Neural cell (in vitro differentiated cells): ENCODE data around the gene DSTN. TPM values are rescaled to one million over a fixed set of nuclear protein-coding genes. Genes with fewer than 3 reads are reported as not detected.

ENCODE experiments used
- H2AFZ ChIP-seq: fragments of 200-600, 300-800 bp; sonication (generic), shearing (Covaris generic); 2 replicates; pipeline ENCODE4 v1.6.0; 2014; ENCODE audit warnings: low read depth, mild to moderate bottlenecking, antibody characterized with exemption, low read length, moderate library complexity
- H3F3A ChIP-seq: fragments of 200-600 bp; shearing (Covaris generic); 2 replicates; pipeline ENCODE4 v1.6.1; 2016; ENCODE audit warnings: mild to moderate bottlenecking, moderate library complexity, mixed read lengths, antibody characterized with exemption, low read length; ENCODE audit not compliant: insufficient read depth, poor library complexity, severe bottlenecking
- H3K27ac ChIP-seq: fragments of 200-600, 300-800 bp; sonication (generic), shearing (Covaris generic); 2 replicates; pipeline ENCODE4 v1.5.1; 2014; ENCODE audit warnings: mild to moderate bottlenecking, low read length, moderate library complexity
- H3K27me3 ChIP-seq: fragments of 300-800, 200-600 bp; sonication (generic), shearing (Covaris generic); 2 replicates; pipeline ENCODE4 v1.6.0; 2014; ENCODE audit warnings: mild to moderate bottlenecking, low read depth, low read length, moderate library complexity; ENCODE audit not compliant: insufficient read depth
- H3K36me3 ChIP-seq: fragments of 300-800, 200-600 bp; sonication (generic), shearing (Covaris generic); 2 replicates; pipeline ENCODE4 v1.5.1; 2014; ENCODE audit warnings: mild to moderate bottlenecking, antibody characterized with exemption, low read length, moderate library complexity; ENCODE audit not compliant: insufficient read depth
- H3K4me2 ChIP-seq: fragments of 300-800, 200-600 bp; sonication (generic), shearing (Covaris generic); 2 replicates; pipeline ENCODE4 v1.6.0; 2014; ENCODE audit warnings: mild to moderate bottlenecking, low read length
- H3K4me3 ChIP-seq: fragments of 300-800, 200-600 bp; sonication (generic), shearing (Covaris generic); 2 replicates; pipeline ENCODE4 v1.5.1; 2014; ENCODE audit warnings: mild to moderate bottlenecking, low read length, moderate library complexity
- H3K79me2 ChIP-seq: fragments of 200-600 bp; shearing (Covaris generic); replicated peaks from 2 replicates; pipeline ENCODE4 v1.6.0; 2014; ENCODE audit warnings: mild to moderate bottlenecking, low read length, moderate library complexity; ENCODE audit not compliant: insufficient read depth
- H3K9ac ChIP-seq: fragments of 300-800, 200-600 bp; sonication (generic), shearing (Covaris generic); 2 replicates; pipeline ENCODE4 v1.6.1; 2016; ENCODE audit warnings: mild to moderate bottlenecking, low read length, mixed read lengths
- H3K9me2 ChIP-seq: fragments of 200-600 bp; shearing (Covaris generic); 2 replicates; pipeline ENCODE4 v1.6.1; 2016; ENCODE audit warnings: mild to moderate bottlenecking, low read length, mixed read lengths; ENCODE audit not compliant: insufficient read depth
- H3K9me3 ChIP-seq: fragments of 200-600, 300-800 bp; sonication (generic), shearing (Covaris generic); 2 replicates; pipeline ENCODE4 v1.6.1; 2016; ENCODE audit warnings: mild to moderate bottlenecking, mixed run types, low read length, moderate library complexity, mixed read lengths
- H4K20me1 ChIP-seq: fragments of 200-600 bp; shearing (Covaris generic); 2 replicates; pipeline ENCODE4 v1.6.1; 2016; ENCODE audit warnings: mild to moderate bottlenecking, mixed run types; ENCODE audit not compliant: insufficient read depth
- EP300 ChIP-seq: fragments of 450-650 bp; conservative IDR thresholded peaks from 2 replicates; pipeline ENCODE4 v1.6.1; 2014; ENCODE audit warnings: antibody characterized with exemption, mild to moderate bottlenecking, moderate library complexity; ENCODE audit not compliant: poor library complexity, severe bottlenecking
- EZH2 ChIP-seq: fragments of 200-600, 300-800 bp; shearing (Covaris generic), sonication (generic); IDR thresholded peaks from 2 replicates; pipeline ENCODE4 v1.6.1; 2014; ENCODE audit warnings: antibody characterized with exemption, low read length, borderline replicate concordance, mild to moderate bottlenecking; ENCODE audit not compliant: insufficient read depth, poor library complexity, severe bottlenecking
- MXI1 ChIP-seq: fragments of 450-650 bp; conservative IDR thresholded peaks from 2 replicates; pipeline ENCODE4 v1.6.1; 2014; ENCODE audit warnings: antibody characterized with exemption, mild to moderate bottlenecking; ENCODE audit not compliant: poor library complexity, severe bottlenecking
- POLR2AphosphoS5 ChIP-seq: IDR thresholded peaks from 2 replicates; pipeline ENCODE4 v1.6.1; 2012
- RAD21 ChIP-seq: fragments of 450-650 bp; conservative IDR thresholded peaks from 2 replicates; pipeline ENCODE4 v1.6.1; 2014; ENCODE audit warnings: antibody characterized with exemption, mild to moderate bottlenecking, moderate library complexity
- SMC3 ChIP-seq: fragments of 450-650 bp; conservative IDR thresholded peaks from 2 replicates; pipeline ENCODE4 v1.6.1; 2014; ENCODE audit warnings: antibody characterized with exemption, mild to moderate bottlenecking, moderate library complexity; ENCODE audit not compliant: poor library complexity
- TAF1 ChIP-seq: IDR thresholded peaks from 2 replicates; pipeline ENCODE4 v1.6.1; 2012; ENCODE audit warnings: low read depth
- polyA plus RNA-seq: library from polyadenylated mRNA; depleted of rRNA; stranded (reverse); fragments of >200 nt; gene quantifications from 2 replicates; pipeline ENCODE4 v1.2.3, GENCODE V29; 2014
- TF ChIP-seq, protein P1 (sequence below): fragments of 450-650 bp; IDR thresholded peaks from 2 replicates; pipeline ENCODE4 v1.5.1; 2014; ENCODE audit warnings: antibody characterized with exemption, mild to moderate bottlenecking, moderate library complexity; ENCODE audit not compliant: poor library complexity, severe bottlenecking
- TF ChIP-seq, protein P2 (sequence below): IDR thresholded peaks from 2 replicates; pipeline ENCODE4 v1.6.1; 2012; ENCODE audit warnings: borderline replicate concordance

The DSTN gene
- polyA plus RNA-seq, 1 donor from 2014 or later, result 276 TPM

DNA sequence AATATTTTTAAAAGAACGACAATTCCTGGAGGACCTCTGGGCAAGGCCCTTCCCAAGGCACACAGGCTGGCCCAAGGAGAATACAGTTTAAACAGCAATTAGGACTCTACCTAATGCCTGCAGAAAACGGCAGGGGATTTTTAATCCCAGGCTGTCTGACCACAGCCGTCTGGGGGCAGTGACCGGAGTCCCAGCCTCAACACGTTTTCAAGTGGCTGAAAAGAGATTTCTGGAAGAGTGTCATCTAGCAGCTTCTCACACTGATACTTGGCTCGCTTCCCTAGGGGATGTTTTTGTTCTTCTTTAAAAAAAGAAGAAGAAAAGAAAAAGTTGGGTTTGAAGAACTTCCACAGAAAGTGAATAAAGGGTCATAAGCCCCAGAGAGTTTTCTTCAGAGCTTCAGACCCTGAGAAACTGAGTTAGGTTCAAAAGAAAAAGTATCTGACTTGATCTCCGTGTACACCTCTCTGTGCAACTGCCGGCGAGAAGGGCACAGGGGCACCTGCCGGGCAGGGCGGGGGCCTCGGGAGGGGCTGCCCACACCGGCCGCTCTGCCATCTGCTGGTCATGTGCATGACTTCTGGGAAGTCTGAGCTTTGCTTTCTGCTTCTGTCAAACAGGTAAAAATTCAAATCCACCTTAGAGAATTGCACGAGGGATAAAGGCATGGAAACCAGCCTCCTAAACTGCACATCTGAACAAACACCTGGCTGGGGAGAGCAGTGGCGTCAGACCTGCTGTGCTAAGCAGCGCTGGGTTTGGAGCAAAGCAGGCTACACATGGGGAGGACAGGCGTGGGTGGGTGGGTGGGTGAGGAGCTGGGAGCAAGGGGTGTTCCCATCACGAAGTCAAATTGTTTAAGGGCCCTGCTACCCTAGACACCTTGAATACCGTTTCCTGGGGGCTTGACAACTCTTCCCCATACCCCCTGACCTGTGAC is 79.2 kb downstream of the DSTN start:
- no peak overlapping the region for H2AFZ ChIP-seq
- H3K9me2 ChIP-seq, result no peaks in the 10 kb centered on the region
- no peaks in the 10 kb centered on the region for H3K9me3 ChIP-seq
- H3F3A ChIP-seq, result no peaks in the 10 kb centered on the region
- no peaks in the 10 kb centered on the region for H3K79me2 ChIP-seq
- H3K4me3 ChIP-seq, result no peak overlapping the region
- peaks cover 20% of the 10 kb centered on the region for H3K27me3 ChIP-seq
- H3K27ac ChIP-seq, result no peak overlapping the region
- no peaks in the 10 kb centered on the region for H4K20me1 ChIP-seq
- H3K36me3 ChIP-seq, result no peaks in the 10 kb centered on the region
- H3K4me2 ChIP-seq, result no peak overlapping the region
- no peak overlapping the region for H3K9ac ChIP-seq
- TF ChIP-seq, protein P1, sequence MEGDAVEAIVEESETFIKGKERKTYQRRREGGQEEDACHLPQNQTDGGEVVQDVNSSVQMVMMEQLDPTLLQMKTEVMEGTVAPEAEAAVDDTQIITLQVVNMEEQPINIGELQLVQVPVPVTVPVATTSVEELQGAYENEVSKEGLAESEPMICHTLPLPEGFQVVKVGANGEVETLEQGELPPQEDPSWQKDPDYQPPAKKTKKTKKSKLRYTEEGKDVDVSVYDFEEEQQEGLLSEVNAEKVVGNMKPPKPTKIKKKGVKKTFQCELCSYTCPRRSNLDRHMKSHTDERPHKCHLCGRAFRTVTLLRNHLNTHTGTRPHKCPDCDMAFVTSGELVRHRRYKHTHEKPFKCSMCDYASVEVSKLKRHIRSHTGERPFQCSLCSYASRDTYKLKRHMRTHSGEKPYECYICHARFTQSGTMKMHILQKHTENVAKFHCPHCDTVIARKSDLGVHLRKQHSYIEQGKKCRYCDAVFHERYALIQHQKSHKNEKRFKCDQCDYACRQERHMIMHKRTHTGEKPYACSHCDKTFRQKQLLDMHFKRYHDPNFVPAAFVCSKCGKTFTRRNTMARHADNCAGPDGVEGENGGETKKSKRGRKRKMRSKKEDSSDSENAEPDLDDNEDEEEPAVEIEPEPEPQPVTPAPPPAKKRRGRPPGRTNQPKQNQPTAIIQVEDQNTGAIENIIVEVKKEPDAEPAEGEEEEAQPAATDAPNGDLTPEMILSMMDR, result peak; percentile 25
- TF ChIP-seq SMC3, result peak; percentile 33
- TF ChIP-seq, protein P2, sequence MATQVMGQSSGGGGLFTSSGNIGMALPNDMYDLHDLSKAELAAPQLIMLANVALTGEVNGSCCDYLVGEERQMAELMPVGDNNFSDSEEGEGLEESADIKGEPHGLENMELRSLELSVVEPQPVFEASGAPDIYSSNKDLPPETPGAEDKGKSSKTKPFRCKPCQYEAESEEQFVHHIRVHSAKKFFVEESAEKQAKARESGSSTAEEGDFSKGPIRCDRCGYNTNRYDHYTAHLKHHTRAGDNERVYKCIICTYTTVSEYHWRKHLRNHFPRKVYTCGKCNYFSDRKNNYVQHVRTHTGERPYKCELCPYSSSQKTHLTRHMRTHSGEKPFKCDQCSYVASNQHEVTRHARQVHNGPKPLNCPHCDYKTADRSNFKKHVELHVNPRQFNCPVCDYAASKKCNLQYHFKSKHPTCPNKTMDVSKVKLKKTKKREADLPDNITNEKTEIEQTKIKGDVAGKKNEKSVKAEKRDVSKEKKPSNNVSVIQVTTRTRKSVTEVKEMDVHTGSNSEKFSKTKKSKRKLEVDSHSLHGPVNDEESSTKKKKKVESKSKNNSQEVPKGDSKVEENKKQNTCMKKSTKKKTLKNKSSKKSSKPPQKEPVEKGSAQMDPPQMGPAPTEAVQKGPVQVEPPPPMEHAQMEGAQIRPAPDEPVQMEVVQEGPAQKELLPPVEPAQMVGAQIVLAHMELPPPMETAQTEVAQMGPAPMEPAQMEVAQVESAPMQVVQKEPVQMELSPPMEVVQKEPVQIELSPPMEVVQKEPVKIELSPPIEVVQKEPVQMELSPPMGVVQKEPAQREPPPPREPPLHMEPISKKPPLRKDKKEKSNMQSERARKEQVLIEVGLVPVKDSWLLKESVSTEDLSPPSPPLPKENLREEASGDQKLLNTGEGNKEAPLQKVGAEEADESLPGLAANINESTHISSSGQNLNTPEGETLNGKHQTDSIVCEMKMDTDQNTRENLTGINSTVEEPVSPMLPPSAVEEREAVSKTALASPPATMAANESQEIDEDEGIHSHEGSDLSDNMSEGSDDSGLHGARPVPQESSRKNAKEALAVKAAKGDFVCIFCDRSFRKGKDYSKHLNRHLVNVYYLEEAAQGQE, result no peak
- TF ChIP-seq EP300, result no peak

DNA sequence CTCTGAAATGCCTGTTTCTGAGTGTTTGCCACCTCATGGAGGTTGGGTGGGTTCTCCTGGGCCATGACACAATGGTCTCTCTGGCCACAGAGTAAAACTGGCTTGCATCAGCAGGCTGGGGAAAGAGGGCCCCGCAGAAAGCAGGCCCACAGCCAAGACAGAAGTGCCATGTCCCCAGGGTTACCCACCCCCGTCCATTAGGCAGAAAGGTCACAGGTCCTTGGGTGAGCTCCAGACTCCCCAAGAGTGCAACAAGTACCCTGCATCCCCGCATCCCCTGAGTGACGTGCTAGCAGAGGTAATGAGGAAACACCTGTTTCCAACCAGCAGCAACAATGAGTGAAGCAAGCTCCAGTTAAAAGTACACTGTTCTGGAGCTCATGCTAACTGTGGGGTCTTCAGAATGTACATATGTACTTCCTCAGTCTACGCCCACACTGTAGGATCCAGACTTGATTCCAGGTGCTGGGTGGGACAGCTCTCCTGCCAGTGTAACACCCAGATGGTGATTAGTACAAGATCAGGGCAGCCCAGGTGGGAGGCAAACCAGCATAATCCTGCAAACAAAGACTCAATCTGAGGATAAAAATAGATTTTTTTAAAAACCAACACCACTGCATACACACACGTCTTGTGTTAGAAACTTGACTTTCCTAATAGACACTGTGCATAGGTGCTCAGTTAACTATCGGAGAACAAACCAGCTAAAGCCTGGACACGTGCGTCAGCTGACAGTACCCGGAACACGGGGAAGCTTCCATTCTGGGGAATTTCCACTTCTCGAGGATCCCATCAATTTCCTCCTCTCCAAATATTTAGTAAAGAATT is 80.6 kb downstream of the DSTN start:
- Histone ChIP-seq H3K9me2 (no peaks in the 10 kb centered on the region), H3F3A (no peaks in the 10 kb centered on the region), H3K4me2 (no peak overlapping the region), H3K36me3 (no peaks in the 10 kb centered on the region), H3K4me3 (no peak overlapping the region), H4K20me1 (no peaks in the 10 kb centered on the region), H3K9me3 (no peaks in the 10 kb centered on the region), H3K9ac (no peak overlapping the region), H2AFZ (no peak overlapping the region), H3K27ac (no peak overlapping the region), H3K79me2 (no peaks in the 10 kb centered on the region), H3K27me3 (peaks cover 13% of the 10 kb centered on the region)
- TF ChIP-seq EZH2 (no peak), TAF1 (no peak), SMC3 (no peak), EP300 (no peak), MXI1 (no peak), POLR2AphosphoS5 (no peak), RAD21 (no peak)
- TF ChIP-seq, protein P2, result no peak
- TF ChIP-seq, protein P1, result no peak
